Activated CD8-positive, alpha-beta memory T cell treated with anti-CD3 and anti-CD28 coated beads, Interleukin-2, amount 10 ng/mL, durations not matched to agents 7 days and 5 days (primary cell): ENCODE data around the gene GXYLT2. TPM values are rescaled to one million over a fixed set of nuclear protein-coding genes. Genes with fewer than 3 reads are reported as not detected.

ENCODE experiments used
- ATAC-seq: fragments of 150-1000 bp; cut with Tn5 transposase; one replicate; pipeline ENCODE4 v1.10.0; 2021; ENCODE audit warnings: moderate library complexity
- CTCF ChIA-PET: fragments of 350-600 bp; sonication (Branson Sonifier 250); formaldehyde crosslinking; loops from one replicate; lab custom pipeline; 2021; ENCODE audit warnings: antibody characterized with exemption; lab: Charles Lee
- DNase-seq: peaks from one replicate; pipeline ENCODE4 v3.0.0-alpha.2; 2020
- H3K27ac Mint-ChIP-seq: one replicate; pipeline ENCODE4 v1.8.0; 2021; ENCODE audit warnings: mild to moderate bottlenecking, mixed read lengths
- H3K27me3 Mint-ChIP-seq: one replicate; pipeline ENCODE4 v1.8.0; 2021; ENCODE audit warnings: mixed read lengths
- H3K36me3 Mint-ChIP-seq: one replicate; pipeline ENCODE4 v1.8.0; 2021; ENCODE audit warnings: mild to moderate bottlenecking, mixed read lengths
- H3K4me1 Mint-ChIP-seq: one replicate; pipeline ENCODE4 v1.8.0; 2021; ENCODE audit warnings: mixed read lengths
- H3K4me3 Mint-ChIP-seq: one replicate; pipeline ENCODE4 v1.8.0; 2021; ENCODE audit warnings: mild to moderate bottlenecking, moderate library complexity, mixed read lengths
- H3K9me3 Mint-ChIP-seq: one replicate; pipeline ENCODE4 v1.8.0; 2022; ENCODE audit warnings: low read depth, mixed read lengths
- total RNA-seq, 2 experiments: library from RNA; stranded (reverse); gene quantifications; one replicate each; pipeline ENCODE4 v1.2.3, GENCODE V29; 2021

Gene GXYLT2
- total RNA-seq, 2 experiments from 2014 or later, result not detected

DNA sequence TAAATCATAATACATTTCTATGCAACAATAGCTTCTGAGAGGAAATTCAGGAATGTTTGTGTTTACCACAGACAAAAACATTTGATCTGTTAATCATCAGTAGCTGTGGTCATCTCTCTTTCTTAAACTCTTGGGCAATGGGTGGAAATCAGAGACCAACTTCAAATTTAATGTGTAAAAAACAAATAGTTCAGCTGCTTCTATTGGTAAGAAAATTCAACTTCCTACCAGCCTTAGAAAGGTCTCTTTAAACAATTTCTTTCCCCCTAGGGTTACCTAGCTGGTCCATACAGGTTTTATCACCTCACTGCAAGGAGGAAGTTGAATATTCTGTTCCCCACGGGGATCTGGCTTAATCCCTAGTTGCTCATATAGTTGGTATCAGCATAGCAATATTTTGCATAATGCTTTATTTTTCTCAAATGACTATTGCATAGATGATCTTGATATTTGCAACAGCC, 88.5 kb downstream of the GXYLT2 start:
- H3K4me1 Mint-ChIP-seq, result peaks cover 35% of the 10 kb centered on the region
- no peak overlapping the region for H3K27ac Mint-ChIP-seq
- H3K27me3 Mint-ChIP-seq, result peaks cover 10% of the 10 kb centered on the region
- ATAC-seq (no peak), DNase-seq (no peak)
- H3K9me3 Mint-ChIP-seq, result no peaks in the 10 kb centered on the region
- CTCF ChIA-PET, result interaction anchor here (0.5 to 0.9 kb wide), 2 partner anchors 10 to 13 kb away, joined by 3 read pairs; no protein-coding TSS in a partner anchor
- H3K4me3 Mint-ChIP-seq, result no peak overlapping the region
- peaks cover 4% of the 10 kb centered on the region for H3K36me3 Mint-ChIP-seq

DNA sequence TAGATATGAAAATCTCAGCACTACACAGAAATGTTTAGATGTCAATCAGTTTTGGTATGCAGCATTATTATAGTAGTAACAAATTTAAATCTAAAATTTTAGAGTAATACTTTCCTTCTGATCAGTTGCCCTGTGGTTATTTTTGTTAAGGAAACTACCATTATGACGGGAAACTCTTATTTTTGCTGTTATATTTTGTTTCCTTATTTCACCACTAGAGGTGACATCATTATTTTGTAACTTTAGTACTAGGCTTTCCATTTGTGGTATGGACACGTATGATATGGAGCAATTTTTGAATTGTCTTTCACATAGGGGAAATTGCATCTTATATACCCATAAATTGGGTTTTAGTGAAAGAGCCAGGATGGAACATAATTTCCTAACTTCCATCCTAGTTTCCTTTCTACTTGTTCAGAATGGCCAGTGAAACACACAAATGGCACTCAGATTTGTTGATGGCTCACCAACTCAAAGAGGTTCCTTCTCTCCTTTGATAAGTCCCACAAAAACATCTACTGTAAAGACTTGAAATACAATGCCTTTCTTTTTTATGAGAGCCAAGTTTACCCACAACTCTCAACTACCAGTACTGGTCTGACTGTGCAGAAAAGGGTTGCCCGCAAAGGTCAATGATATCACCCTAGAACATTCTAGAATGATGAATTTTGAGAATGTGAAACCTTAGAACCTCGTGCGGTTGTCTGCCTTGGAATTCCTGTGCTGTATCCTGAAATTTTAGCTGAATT, 89.4 kb downstream of the GXYLT2 start:
- peak; percentile 62 for DNase-seq
- Mint-ChIP-seq H3K4me3 (no peak overlapping the region), H3K27ac (peak overlapping the region; percentile 79), H3K36me3 (peaks cover 3% of the 10 kb centered on the region), H3K9me3 (no peaks in the 10 kb centered on the region), H3K27me3 (peaks cover 11% of the 10 kb centered on the region), H3K4me1 (peaks cover 29% of the 10 kb centered on the region)
- peak; percentile 69 for ATAC-seq
- CTCF ChIA-PET, result interaction anchor here (1.0 kb wide), 2 partner anchors 19 to 79 kb away, joined by 3 read pairs; no protein-coding TSS in a partner anchor

DNA sequence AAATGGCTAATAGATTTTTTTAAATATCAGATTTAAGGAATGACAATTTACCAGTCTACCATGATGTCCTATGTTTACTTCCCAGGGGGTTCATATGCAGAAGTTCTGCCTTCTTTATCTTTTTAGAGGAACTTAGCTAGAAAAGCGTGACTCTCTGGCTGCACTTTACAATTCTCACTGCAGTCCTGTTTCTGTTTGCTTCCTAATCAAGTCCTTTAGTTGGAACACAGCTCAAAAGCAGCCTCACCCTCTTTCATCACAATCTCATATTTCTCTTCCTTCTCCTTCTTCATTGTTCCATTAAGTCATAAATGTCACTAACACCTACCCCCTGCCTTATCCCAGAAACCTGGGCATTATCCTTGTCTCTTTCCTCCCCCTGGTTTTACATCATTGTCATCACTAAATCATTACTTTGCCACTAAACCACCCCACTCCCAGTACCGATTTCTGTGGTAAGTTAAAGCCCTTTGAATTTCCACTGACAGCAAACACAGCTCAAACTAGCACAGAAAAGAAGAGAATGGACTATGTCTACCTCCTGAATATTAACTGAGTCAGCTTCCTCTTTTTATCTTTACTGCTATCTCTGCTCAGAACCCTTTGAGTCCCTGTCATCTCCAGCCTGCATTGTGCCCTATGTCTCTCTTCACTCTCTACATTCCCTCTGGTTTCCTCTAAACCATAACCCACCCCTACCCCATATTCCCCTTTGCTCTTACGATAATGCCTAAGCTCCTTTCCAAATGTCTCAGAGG, 94.9 kb downstream of the GXYLT2 start:
- H3K27ac Mint-ChIP-seq, result no peak overlapping the region
- CTCF ChIA-PET, result interaction anchor here (1.0 to 1.8 kb wide), 4 partner anchors 9 to 74 kb away, joined by 3 to 6 read pairs (median 4); partner anchors contain the start of gene PPP4R2
- peaks cover 6% of the 10 kb centered on the region for H3K4me1 Mint-ChIP-seq
- H3K9me3 Mint-ChIP-seq, result peaks cover 5% of the 10 kb centered on the region
- peaks cover 3% of the 10 kb centered on the region for H3K36me3 Mint-ChIP-seq
- peaks cover 15% of the 10 kb centered on the region for H3K27me3 Mint-ChIP-seq
- ATAC-seq (no peak), DNase-seq (no peak)
- no peak overlapping the region for H3K4me3 Mint-ChIP-seq

DNA sequence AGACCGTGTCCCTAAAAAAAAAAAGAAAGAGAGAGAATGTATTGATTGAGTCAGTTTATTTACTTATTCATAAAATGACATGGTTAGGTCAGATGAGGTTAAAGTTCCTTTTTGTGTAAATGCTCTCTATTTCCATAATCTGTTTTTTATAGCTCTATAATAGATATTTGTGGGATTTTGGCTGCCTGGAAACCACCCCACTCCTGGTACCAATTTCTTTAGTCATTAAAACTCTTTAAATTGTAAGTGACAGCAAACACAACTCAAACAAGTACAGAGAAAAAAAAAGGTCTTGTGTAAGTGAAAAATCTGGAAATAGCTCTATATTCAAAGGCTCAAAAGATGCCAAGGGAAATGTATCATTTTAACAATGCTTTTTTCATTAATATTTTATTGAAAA, 97.7 kb downstream of the GXYLT2 start:
- H3K4me1 Mint-ChIP-seq, result peaks cover 5% of the 10 kb centered on the region
- DNase-seq (no peak), ATAC-seq (no peak)
- no peak overlapping the region for H3K4me3 Mint-ChIP-seq
- no peak overlapping the region for H3K27ac Mint-ChIP-seq
- H3K36me3 Mint-ChIP-seq, result peaks cover 3% of the 10 kb centered on the region
- peaks cover 5% of the 10 kb centered on the region for H3K9me3 Mint-ChIP-seq
- CTCF ChIA-PET, result no interaction called here
- H3K27me3 Mint-ChIP-seq, result peaks cover 10% of the 10 kb centered on the region

DNA sequence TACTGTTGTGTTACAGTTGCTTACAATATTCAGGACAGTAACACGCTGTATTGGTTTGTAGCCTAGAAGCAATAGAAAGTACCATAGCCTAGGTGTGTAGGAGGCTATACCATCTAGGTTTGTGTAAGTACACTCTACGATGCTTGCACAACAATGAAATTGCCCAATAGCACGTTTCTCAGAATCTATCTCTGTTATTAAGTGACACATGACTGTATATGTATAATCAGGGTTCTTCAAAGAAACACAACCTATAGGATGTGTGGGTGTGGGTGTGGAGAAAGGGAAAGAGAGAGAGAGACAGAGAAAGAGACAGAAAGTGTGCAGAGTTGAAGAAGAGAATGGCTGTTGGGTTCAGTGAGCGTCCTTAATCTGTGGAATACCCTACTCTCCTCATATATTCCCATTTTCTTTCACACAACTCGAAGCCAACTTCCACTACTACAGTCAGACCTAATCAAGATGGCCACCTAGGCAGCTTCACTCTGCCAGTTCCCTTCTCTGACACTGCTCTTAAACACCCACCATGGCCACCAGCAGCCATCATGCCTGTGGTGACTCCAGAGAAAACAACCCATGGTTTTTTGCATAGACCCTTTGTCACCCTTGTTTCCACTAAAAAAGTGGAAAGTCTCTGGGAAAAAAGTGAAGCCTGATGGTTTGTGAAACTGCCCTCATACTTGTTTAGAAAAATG, 103.0 kb downstream of the GXYLT2 start:
- CTCF ChIA-PET, result interaction anchor here (0.9 to 1.4 kb wide), 2 partner anchors 8 to 9 kb away, joined by 3 to 6 read pairs; no protein-coding TSS in a partner anchor
- H3K4me3 Mint-ChIP-seq, result no peak overlapping the region

DNA sequence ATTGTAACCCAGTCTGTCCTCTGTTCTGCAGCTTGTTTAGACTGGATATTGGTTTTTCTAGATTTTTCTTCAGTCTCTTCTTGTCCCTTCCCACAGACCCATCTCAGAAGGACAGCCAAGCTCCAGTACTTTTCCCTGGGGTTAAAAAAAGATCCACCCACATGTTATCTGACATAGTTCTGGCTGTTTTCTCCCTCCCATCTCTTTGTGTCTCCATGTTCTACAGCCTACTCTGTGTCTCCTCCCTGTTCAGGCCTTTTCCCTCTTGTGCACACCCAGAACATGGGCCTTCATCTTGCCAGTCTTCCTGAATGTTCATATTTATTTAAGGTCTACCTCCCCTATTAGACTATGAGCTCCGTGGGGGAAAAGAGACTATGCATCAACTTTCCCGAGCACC, 103.7 kb downstream of the GXYLT2 start:
- no peak overlapping the region for H3K27ac Mint-ChIP-seq
- H3K4me1 Mint-ChIP-seq, result peaks cover 5% of the 10 kb centered on the region
- H3K4me3 Mint-ChIP-seq, result no peak overlapping the region
- H3K27me3 Mint-ChIP-seq, result peaks cover 2% of the 10 kb centered on the region
- no peak for ATAC-seq
- no peaks in the 10 kb centered on the region for H3K9me3 Mint-ChIP-seq
- CTCF ChIA-PET, result interaction anchor here (1.4 kb wide), 1 partner anchor 9 kb away, joined by 6 read pairs; no protein-coding TSS in a partner anchor
- DNase-seq, result no peak
- H3K36me3 Mint-ChIP-seq, result no peaks in the 10 kb centered on the region

More for the DNA sequence above, 103.0 kb downstream of the GXYLT2 start:
- no peak overlapping the region for H3K27ac Mint-ChIP-seq
- no peak for ATAC-seq
- H3K36me3 Mint-ChIP-seq, result no peaks in the 10 kb centered on the region
- H3K9me3 Mint-ChIP-seq, result peaks cover 2% of the 10 kb centered on the region
- H3K27me3 Mint-ChIP-seq, result peaks cover 2% of the 10 kb centered on the region
- H3K4me1 Mint-ChIP-seq, result peaks cover 2% of the 10 kb centered on the region
- DNase-seq, result no peak

DNA sequence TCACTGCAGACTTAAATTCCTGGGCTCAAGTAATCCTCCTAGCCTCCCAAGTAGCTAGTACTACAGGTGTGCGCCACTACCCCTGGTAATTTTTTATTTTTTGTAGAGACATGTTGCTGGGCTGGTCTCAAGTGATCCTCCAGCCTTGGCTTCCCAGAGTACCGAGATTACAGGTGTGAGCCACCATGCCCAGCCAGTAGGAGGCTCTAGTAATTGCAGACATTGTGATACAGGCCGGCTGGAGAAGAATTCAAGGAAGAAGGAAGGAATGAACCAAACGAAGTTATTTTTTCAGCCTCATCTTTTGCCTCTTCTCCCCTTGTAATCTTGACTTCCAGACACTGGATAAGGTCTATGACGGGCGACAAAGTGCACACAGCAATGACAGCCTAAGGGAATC, 105.5 kb downstream of the GXYLT2 start:
- DNase-seq (no peak), ATAC-seq (no peak)
- H3K4me3 Mint-ChIP-seq, result no peak overlapping the region
- H3K36me3 Mint-ChIP-seq, result peaks cover 7% of the 10 kb centered on the region
- peaks cover 9% of the 10 kb centered on the region for H3K4me1 Mint-ChIP-seq
- no peaks in the 10 kb centered on the region for H3K9me3 Mint-ChIP-seq
- no peak overlapping the region for H3K27ac Mint-ChIP-seq
- no peaks in the 10 kb centered on the region for H3K27me3 Mint-ChIP-seq
- CTCF ChIA-PET, result no interaction called here

DNA sequence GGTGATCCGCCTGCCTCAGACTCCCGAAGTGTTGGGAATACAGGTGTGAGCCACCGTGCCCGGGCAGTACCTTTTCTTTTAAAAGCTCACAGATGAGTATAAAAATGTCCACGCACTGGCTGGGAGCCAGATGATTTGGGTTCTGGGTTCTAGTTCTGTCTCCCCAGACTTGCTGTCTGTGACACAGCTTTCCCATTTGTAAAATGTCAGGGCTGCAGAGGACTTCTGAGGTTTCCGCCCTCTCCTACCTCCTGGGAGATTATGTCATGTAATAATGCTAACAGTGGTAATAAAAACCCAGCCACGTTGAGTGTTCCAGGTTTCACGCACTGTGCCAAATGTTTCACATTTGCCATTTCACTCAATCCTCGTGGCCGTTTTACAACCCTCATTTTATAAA, 107.5 kb downstream of the GXYLT2 start:
- Mint-ChIP-seq H3K27ac (no peak overlapping the region), H3K4me3 (no peak overlapping the region), H3K36me3 (peaks cover 20% of the 10 kb centered on the region), H3K27me3 (no peaks in the 10 kb centered on the region), H3K9me3 (no peaks in the 10 kb centered on the region), H3K4me1 (peaks cover 26% of the 10 kb centered on the region)
- CTCF ChIA-PET, result interaction anchor here (1.0 kb wide), 2 partner anchors 13 to 18 kb away, joined by 3 read pairs; no protein-coding TSS in a partner anchor
- no peak for DNase-seq
- no peak for ATAC-seq

DNA sequence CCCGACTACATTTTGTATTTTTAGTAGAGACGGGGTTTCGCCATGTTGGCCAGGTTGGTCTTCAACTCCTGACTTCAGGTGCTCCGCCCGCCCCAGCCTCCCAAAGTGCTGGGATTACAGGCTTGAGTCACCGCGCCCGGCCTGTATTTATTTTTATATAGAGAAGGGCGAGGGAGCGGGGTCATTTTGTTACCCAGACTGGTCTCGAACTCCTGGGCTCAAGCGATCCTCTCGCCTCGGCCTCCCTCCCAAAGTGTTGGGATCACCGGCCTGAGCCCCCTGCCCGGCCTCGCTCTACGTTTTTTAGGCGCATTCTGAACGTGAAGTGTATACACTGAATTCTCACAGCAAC, 108.3 kb downstream of the GXYLT2 start:
- Mint-ChIP-seq H3K9me3 (no peaks in the 10 kb centered on the region), H3K27me3 (no peaks in the 10 kb centered on the region), H3K4me1 (peaks cover 31% of the 10 kb centered on the region), H3K27ac (peak overlapping the region; percentile 89), H3K4me3 (peak overlapping the region; percentile 87), H3K36me3 (peaks cover 26% of the 10 kb centered on the region)
- CTCF ChIA-PET, result interaction anchor here (1.0 to 1.7 kb wide), 2 partner anchors 18 to 55 kb away, joined by 3 to 4 read pairs; no protein-coding TSS in a partner anchor
- DNase-seq (no peak), ATAC-seq (no peak)

DNA sequence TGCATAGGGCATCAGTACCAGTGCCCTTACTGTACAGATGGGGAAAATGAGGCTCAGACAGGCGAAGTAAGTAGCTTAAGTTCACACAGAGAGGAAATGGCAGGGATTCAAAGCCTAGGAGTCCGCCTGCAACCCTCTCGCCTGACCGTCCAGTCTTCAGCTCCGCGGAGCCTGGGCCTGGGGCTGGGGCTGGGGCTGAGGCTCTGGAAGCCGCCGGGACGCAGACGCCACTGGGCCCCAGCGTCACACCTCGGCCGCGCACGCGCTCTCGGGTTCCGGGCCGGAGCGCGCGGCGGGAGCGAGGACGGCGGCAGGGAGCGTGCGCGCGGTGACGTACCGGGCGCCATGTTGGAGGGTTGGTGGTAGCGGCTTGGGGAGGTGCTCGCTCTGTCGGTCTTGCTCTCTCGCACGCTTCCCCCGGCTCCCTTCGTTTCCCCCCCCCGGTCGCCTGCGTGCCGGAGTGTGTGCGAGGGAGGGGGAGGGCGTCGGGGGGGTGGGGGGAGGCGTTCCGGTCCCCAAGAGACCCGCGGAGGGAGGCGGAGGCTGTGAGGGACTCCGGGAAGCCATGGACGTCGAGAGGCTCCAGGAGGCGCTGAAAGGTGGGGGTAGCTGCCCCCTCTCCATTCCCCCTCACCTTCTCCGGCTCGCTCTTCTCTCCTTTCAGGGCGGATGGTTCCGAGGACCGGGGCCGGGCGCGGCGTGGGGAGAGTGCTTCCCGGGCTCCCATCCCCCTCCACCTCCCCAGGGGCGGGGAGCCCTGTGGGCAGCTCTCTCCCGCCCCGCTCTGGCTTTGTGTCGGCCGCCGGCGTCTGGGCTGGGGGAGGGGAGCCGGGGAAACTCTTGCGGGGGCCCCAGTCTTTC, 108.9 kb downstream of the GXYLT2 start, which contains the start of gene PPP4R2:
TSS of gene PPP4R2 (plus strand) at position 339 of the 861 bp plus-strand sequence. CDS start at position 566, 227 bp downstream.
- ATAC-seq, result peak; percentile 86
- Mint-ChIP-seq H3K4me1 (peaks cover 34% of the 10 kb centered on the region), H3K9me3 (no peaks in the 10 kb centered on the region), H3K27ac (peak within 1 kb of the TSS; percentile 89), H3K4me3 (peak within 1 kb of the TSS; percentile 87), H3K27me3 (no peaks in the 10 kb centered on the region), H3K36me3 (peaks cover 31% of the 10 kb centered on the region)
- CTCF ChIA-PET, result interaction anchor here (0.6 to 1.7 kb wide), 10 partner anchors 14 to 258 kb away, joined by 3 to 6 read pairs (median 3); no protein-coding TSS in a partner anchor
- peak; percentile 93 for DNase-seq

DNA sequence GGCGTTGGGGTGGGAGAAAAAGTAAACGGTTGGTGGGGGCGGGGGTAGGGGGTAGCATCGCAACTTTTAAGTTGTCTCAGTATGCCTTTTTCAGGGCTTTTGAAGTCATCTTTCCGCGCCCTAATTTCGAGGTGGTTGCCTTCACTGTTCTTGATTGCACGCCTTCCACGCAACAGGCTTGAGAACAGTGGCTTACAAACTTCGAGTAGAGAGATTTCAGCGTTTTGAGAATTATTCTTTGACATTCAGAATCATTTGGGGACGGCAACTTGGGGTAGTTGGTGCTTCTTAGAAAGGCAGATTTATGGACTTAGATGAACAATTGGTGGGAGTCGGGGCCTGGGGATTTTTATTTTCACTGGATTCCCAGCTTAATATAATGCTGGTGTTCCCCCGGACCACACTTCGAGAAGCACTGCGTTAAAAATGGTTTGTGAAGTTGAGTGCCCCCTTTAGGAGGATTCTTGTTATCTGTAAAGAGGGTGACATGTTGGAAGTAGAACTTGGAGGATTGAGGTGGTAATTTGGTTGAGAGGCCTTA, 109.6 kb downstream of the GXYLT2 start:
- ATAC-seq (peak; percentile 37), DNase-seq (peak; percentile 64)
- CTCF ChIA-PET, result interaction anchor here (0.6 to 1.7 kb wide), 10 partner anchors 15 to 259 kb away, joined by 3 to 6 read pairs (median 4); no protein-coding TSS in a partner anchor
- Mint-ChIP-seq H3K27ac (peak overlapping the region; percentile 89), H3K4me3 (peak overlapping the region; percentile 87), H3K9me3 (no peaks in the 10 kb centered on the region), H3K27me3 (no peaks in the 10 kb centered on the region), H3K36me3 (peaks cover 35% of the 10 kb centered on the region), H3K4me1 (peaks cover 39% of the 10 kb centered on the region)

DNA sequence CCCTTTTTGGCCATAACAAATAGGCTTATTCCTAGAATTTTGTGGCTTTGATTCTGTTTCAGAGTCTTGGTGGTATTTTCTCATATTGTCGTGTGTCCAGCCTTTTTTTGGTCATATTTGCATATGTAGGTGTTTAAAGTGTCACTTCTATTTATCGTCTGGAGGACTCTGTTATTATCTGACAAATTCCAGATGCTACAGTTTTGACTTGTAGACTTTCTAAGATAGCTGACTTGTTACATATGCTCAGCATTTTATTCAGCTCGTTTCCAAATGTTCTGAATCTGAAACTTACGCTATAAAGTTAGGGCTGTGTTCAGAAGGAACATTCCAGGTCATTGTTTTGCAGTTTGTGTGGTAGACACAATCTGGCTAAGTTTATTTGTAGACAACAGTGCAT, 110.6 kb downstream of the GXYLT2 start:
- peaks cover 38% of the 10 kb centered on the region for H3K36me3 Mint-ChIP-seq
- no peaks in the 10 kb centered on the region for H3K9me3 Mint-ChIP-seq
- ATAC-seq (no peak), DNase-seq (no peak)
- H3K4me3 Mint-ChIP-seq, result peak overlapping the region; percentile 87
- peak overlapping the region; percentile 76 for H3K27ac Mint-ChIP-seq
- CTCF ChIA-PET, result interaction anchor here (0.7 to 2.0 kb wide), 7 partner anchors 13 to 176 kb away, joined by 3 to 15 read pairs (median 3); no protein-coding TSS in a partner anchor
- H3K27me3 Mint-ChIP-seq, result no peaks in the 10 kb centered on the region
- peaks cover 45% of the 10 kb centered on the region for H3K4me1 Mint-ChIP-seq
